SK-MEL-5 (cell line): ENCODE results near the gene SLC47A2. TPM values are rescaled to one million over a fixed set of nuclear protein-coding genes. Genes with fewer than 3 reads are reported as not detected.
A peak's percentile ranks its signal among the peaks of the same experiment; 100 is the strongest.

ENCODE experiments used
- DNase-seq: peaks from one replicate; pipeline ENCODE4 v3.0.0-alpha.2; 2016; ENCODE audit warnings: low read depth, low spot score
- in situ Hi-C: cut with HindIII; loops from 2 replicates; pipeline ENCODE4 v1.10.0; 2016; ENCODE audit warnings: low sequenced_read_pairs, high pct_unique_total_duplicates, low pct_unique_long_range_greater_than_20kb
- total RNA-seq: library from RNA; depleted of rRNA; stranded (reverse); fragments of >200 nt; shearing (Covaris generic); gene quantifications from 2 replicates; pipeline ENCODE4 v1.2.3, GENCODE V29; 2014

The SLC47A2 gene
- total RNA-seq, 1 experiment from 2014 or later, result not detected

GRCh38 chr17:19750020-19750572, 33.7 kb upstream of the SLC47A2 start:
- no peak for DNase-seq
- in situ Hi-C loops, result no loop called here

- no peak for DNase-seq
- in situ Hi-C loops, result no loop called here
Observed at GRCh38 chr17:19748807-19749193, 32.4 kb upstream of the SLC47A2 start.

DNA sequence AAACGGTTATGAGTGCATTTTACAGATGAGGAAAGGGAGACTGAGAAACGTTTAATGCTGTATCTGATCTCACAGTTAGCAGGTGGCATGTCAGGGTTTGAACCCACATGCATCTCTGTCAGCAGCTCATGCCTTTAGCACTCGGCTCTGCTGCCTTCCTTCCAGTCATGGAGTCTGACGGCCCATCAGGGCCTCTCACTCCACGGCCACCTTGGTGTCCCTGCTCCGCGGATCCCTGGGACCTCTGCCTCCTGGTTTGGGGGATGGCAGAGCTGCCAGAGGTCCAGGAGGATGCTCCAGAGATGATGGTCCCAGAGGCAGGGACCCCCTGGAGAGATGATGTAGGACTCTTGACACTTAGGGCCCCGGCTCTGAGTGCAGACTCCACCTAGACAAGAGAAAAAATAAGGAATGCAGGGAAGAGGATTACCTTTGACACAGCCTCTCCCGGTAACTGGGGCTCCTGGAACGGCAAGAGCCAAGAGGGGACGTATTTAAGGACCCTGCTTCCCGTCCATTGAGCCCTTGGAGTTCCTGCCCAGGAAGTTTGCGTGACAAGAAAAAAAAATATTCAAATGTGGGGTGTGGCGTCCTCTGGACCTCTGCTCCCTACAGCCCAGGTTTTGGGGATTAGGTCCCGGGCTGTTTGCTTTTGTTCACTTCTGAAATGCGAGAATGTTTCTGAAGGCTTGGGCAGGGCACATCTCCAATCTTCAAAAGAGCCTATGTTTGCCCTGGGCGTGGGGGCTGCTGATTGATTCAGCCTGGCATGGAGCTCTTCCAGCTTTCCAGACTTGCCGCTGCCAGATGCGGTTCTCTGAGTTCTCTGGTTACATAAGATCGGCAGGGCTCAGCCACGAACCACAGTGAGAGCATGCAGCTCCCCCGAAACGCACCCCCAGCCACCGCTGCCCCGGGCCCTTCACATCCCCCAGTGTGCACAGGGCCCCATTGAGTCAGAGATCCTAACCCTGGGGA, 31.7 kb upstream of the SLC47A2 start, which contains the start of gene ALDH3A1:
Gene ALDH3A1 (minus strand): TSS at position 470 of the 978 bp plus-strand sequence. CDS start 3,169 bp downstream, outside the sequence.
- in situ Hi-C loops, result no loop called here
- DNase-seq, result no peak

- in situ Hi-C loops, result no loop called here
- no peak for DNase-seq
Observed at GRCh38 chr17:19747159-19747719, 30.9 kb upstream of the SLC47A2 start.

- no peak for DNase-seq
- in situ Hi-C loops, result no loop called here
Observed at GRCh38 chr17:19746517-19746916, 30.1 kb upstream of the SLC47A2 start.

DNA sequence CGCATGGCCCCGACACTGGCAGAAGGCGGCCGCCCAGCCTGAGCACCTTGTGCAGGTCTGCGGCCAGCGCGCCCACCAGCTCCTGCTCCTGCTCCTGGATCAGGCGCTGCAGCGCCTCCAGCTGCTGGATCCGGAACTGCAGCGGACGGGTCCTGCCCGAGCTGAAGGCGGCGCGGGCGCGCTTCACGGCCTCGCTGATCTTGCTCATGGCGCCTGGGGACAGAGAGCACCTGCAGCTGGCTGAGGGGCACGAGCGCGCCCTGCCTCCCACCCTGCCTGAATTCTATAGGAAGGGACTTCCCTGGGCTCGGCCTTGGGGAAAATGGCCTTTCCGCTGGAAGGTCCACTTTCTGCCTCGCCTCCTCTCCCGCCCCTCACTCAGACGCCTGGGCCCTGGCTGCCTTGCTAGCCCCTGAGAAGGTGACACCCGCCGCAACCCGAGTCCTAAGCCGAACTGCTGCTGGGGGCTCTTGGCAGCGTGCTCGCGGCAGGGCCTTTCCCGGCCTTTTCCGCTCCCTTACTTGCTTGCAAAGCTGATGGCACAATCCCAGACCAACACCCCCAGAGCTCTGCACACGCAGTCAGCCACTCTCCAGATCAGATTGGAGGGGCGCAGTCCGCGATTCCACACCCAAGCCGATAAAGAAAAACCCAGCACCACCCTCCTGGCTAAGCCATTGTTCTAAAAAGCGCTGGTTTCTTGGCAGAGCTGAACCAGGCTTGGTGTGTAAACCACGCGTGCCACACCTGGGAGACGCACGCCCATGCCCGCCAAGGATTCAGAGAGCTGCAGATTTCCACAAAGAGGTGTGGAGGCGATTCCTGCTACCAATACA, 28.8 kb upstream of the SLC47A2 start:
- peak; percentile 81 for DNase-seq
- in situ Hi-C loops, result no loop called here

DNA sequence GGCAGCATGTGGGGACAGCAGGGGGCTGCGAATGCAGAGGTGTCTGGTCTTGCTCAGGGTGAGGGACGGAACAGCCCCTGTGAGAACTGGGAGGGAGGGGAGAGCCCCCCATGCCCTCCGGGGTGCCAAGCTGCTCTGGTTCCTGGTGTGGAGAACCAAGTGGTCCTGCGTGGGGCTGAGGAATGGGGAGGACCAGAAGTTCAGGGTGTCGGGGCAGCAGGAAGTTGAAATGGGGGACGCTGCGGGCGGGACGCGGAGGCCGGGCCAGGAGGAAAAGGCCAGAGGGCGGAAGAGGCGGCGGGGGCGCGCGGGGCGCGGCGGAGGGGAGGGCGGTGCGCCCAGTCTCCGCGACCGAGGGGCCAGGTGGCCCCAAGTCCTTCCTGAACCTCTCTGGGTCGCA, 28.1 kb upstream of the SLC47A2 start:
- in situ Hi-C loops, result no loop called here
- no peak for DNase-seq

GRCh38 chr17:19743101-19744100, 27.0 kb upstream of the SLC47A2 start:
- no peak for DNase-seq
- in situ Hi-C loops, result no loop called here

DNA sequence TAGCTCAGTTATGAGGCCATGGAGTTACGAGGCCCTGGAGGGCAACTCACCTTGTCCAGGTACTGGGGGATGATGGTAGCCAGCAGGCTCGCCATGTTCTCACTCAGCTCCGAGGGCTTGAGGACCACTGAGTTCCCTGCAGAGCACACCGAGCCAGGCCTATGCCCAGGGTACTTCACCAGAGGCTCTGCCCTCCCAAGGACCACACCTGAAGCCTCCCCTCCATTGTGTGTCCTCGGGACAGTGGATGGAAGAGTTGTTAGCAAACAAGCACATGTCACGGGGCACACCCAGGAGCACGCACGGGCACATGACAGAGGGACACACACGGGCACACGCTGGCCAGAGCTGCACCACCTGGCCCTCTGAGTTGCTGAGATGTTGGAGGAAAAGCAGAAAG, 26.1 kb upstream of the SLC47A2 start:
- DNase-seq, result no peak
- in situ Hi-C loops, result no loop called here

DNA sequence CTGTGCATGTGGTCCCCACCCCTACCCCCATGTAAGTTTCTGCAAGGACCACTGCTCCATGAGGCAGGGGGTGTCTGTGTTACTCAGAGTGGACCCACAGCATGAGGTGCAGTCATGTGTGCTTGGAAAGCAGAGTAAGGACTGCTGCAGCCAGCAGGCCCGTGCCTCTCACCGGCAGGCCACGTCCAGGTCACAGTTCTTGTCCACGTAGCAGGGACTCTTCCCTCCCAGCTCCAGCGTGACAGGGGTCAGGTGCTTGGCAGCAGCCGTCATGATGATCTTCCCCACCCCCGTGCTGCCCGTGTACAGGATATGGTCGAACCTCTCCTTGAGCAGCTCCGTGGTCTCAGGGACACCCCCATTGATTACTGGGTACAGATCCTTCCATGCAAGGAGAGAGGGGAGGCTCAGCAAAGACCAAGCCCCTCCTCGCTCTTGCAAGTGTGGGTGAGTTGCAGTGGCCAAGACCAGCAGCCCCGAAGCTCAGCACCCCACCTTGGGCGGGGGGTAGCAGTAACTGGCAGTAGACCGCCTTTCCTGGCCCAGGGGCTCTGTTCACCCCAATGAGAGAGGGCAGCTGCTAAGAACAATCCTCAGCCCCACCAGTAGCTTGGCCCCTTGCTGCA, 25.6 kb upstream of the SLC47A2 start:
- in situ Hi-C loops, result no loop called here
- no peak for DNase-seq

DNA sequence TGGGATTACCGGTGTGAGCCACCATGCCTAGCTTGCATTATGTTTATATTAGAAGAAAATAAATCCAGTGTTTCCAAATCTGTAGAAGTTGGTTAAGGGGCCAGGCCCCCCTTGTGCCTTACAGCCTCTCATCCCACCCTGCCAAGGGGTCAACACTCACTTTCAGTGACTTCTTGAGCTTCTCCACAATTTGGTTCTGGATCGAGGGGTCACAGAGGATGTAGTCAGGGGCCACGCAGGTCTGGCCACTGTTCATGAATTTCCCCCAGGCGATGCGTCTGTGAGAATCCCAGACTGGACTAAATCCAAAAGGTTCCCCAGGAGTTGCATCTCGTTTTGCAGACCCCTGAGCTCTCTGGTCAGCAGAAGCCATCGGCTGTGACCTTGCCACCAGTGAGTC, 24.5 kb upstream of the SLC47A2 start:
- DNase-seq, result no peak
- in situ Hi-C loops, result no loop called here

GRCh38 chr17:19739241-19740201, 23.1 kb upstream of the SLC47A2 start:
- in situ Hi-C loops, result no loop called here

GRCh38 chr17:19738757-19739156, 22.4 kb upstream of the SLC47A2 start:
- DNase-seq, result no peak
- in situ Hi-C loops, result no loop called here

More at GRCh38 chr17:19739241-19740201, 23.1 kb upstream of the SLC47A2 start:
- DNase-seq, result no peak

DNA sequence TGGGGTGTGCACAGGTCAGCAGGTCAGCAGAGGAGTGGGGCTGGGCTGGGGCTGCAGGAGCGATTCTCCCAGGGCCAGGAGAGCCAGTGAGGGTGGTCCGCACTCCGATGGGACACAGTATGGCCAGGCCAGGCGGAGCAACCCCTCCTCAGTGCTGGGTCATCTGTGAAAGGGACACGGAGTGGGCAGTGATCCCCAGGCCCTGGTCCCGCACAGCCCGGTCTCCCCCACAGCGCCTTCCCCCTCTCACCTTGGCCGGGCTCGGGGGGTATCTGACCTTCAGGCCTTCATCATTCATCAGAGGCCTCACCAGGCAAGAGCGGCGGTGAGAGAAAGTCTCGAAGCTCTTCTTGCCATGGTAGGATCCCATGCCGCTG, 21.7 kb upstream of the SLC47A2 start:
- no peak for DNase-seq
- in situ Hi-C loops, result no loop called here

DNA sequence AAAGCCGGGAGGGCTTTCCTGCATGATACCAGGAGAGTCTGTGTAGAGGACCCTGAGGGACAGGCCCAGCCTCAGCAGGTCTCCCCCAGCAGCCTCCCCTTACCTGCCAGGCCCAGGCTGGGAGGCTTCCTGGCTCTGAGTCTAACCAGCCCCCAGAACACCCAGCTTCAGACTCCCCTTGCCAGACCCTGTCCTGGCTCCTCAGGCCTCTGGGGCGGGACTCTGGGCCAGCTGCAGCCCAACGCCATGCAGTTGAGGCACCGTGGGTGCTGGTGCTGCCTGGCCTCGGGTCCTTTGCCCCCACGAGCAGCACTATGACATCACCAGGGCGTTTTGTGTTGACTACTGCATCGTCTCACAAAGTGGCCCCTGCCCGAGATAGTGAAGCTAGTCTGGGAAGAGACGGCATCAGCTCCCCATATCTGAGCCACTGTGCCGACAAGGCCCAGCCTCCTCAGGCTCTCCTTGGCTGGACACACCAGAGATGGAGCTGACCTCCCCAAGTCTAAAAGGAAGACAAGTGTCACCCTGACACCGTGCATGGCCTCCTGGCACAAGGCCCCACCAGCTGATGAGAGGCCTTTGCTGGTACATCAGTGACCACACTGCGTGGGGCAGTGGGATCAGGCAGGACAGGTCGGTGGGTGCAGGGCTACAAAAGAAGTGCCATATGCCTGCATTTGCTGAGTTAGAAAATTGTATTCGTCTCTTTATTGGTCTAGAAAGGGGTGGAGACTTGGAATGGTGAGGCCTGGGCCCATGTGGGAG, 21.1 kb upstream of the SLC47A2 start:
- no peak for DNase-seq
- in situ Hi-C loops, result no loop called here
